ENCODE measurements around the gene SF3B6.

DNA sequence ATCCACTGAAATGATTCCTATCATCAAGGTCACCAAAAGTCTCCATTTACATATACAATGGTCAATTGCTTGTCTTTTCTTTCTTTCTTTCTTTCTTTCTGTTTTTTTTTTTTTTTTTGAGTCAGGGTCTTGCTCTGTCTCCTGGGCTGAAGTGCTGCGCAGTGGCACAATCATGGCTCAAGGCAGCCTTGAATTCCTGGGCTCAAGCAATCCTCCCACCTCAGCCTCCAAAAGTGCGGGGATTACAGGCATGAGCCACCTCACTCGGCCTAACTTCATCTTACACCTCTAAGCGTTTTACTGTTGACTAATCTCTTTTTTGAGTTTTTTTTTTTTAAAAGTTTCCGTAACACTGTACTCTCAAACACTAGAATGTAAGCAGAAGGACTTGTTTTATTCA lies 867 bp downstream of the SF3B6 start:
- TF ChIP-seq CTCF (IDR thresholded peaks at IDR 0.05 in 8 of 11, conservative IDR thresholded peaks at IDR 0.05 in 3 of 11), result no peak
- TF ChIP-seq POLR2A (IDR thresholded peaks at IDR 0.05), result no peak
- TF ChIP-seq POLR2AphosphoS5 (IDR thresholded peaks at IDR 0.05), result no peak
